HEK293 (cell line): Measurements from ENCODE around the gene LENEP.

Experiments used
- GLI2 ChIP-seq: fragments of 450-650 bp; formaldehyde crosslinking; IDR thresholded peaks from 2 replicates; pipeline ENCODE4; 2017; ENCODE audit warnings: missing biosample characterization, missing genetic modification characterization, low read depth, borderline replicate concordance
- GLIS1 ChIP-seq: fragments of 450-650 bp; formaldehyde crosslinking; IDR thresholded peaks from 2 replicates; pipeline ENCODE4 v1.5.1; 2016; ENCODE audit warnings: missing biosample characterization, missing genetic modification characterization
- HOXD13 ChIP-seq: sonication (generic); formaldehyde crosslinking; IDR thresholded peaks from 2 replicates; pipeline ENCODE4 v1.8.0; 2022; ENCODE audit warnings: missing genetic modification reagents, borderline replicate concordance
- ZFP41 ChIP-seq: fragments of 450-650 bp; formaldehyde crosslinking; IDR thresholded peaks from 2 replicates; pipeline ENCODE4 v1.5.1; 2016; ENCODE audit warnings: missing biosample characterization, missing genetic modification characterization, borderline replicate concordance
- ZNF2 ChIP-seq: fragments of 450-650 bp; formaldehyde crosslinking; IDR thresholded peaks from 2 replicates; pipeline ENCODE4 v1.5.1; 2016; ENCODE audit warnings: missing biosample characterization, missing genetic modification characterization
- ZNF274 ChIP-seq, 2 experiments: fragments of 200-500 bp in 1 of 2; fragments of 450-650 bp in 1 of 2; sonication (Bioruptor generic) in 1 of 2; formaldehyde crosslinking in 1 of 2; IDR thresholded peaks; 2 replicates each; pipeline versions ENCODE4 v1.5.1 to v1.6.1; 2014 to 2016; ENCODE audit warnings: borderline replicate concordance in 1 of 2, inconsistent platforms in 1 of 2, low read length in 1 of 2, missing biosample characterization in 1 of 2, missing genetic modification characterization in 1 of 2
- ZNF391 ChIP-seq: fragments of 450-650 bp; formaldehyde crosslinking; IDR thresholded peaks from 2 replicates; pipeline ENCODE4 v1.5.1; 2016; ENCODE audit warnings: low read depth, missing biosample characterization, missing genetic modification characterization, borderline replicate concordance
- ZNF423 ChIP-seq: fragments of 450-650 bp; formaldehyde crosslinking; IDR thresholded peaks from 2 replicates; pipeline ENCODE4 v1.5.1; 2016; ENCODE audit warnings: missing biosample characterization, missing genetic modification characterization
- ZNF473 ChIP-seq: fragments of 450-650 bp; formaldehyde crosslinking; IDR thresholded peaks from 2 replicates; pipeline ENCODE4 v1.5.1; 2017; ENCODE audit warnings: missing biosample characterization, missing genetic modification characterization
- ZNF529 ChIP-seq: fragments of 450-650 bp; formaldehyde crosslinking; IDR thresholded peaks from 2 replicates; pipeline ENCODE4 v1.5.1; 2017; ENCODE audit warnings: missing genetic modification characterization, missing biosample characterization; ENCODE audit not compliant: insufficient replicate concordance
- ZNF549 ChIP-seq: fragments of 450-650 bp; IDR thresholded peaks from 2 replicates; pipeline ENCODE4 v1.5.1; 2018; ENCODE audit warnings: missing biosample characterization, missing genetic modification characterization, mild to moderate bottlenecking, inconsistent platforms, moderate library complexity
- ZNF624 ChIP-seq: fragments of 450-650 bp; formaldehyde crosslinking; IDR thresholded peaks from 2 replicates; pipeline ENCODE4 v1.5.1; 2017; ENCODE audit warnings: missing biosample characterization, missing genetic modification characterization
- ZNF629 ChIP-seq: fragments of 450-650 bp; formaldehyde crosslinking; IDR thresholded peaks from 2 replicates; pipeline ENCODE4 v1.5.1; 2017; ENCODE audit warnings: missing biosample characterization, missing genetic modification characterization
- ZNF658 ChIP-seq: fragments of 450-650 bp; formaldehyde crosslinking; IDR thresholded peaks from 2 replicates; pipeline ENCODE4; 2016; ENCODE audit warnings: missing biosample characterization, missing genetic modification characterization
- ZNF701 ChIP-seq: fragments of 450-650 bp; formaldehyde crosslinking; IDR thresholded peaks from 2 replicates; pipeline ENCODE4 v1.5.1; 2016; ENCODE audit warnings: missing biosample characterization, missing genetic modification characterization
- ZNF776 ChIP-seq: fragments of 450-650 bp; formaldehyde crosslinking; IDR thresholded peaks from 2 replicates; pipeline ENCODE4 v1.5.0; 2017; ENCODE audit warnings: missing biosample characterization, missing genetic modification characterization, borderline replicate concordance
- ZNF830 ChIP-seq: fragments of 450-650 bp; IDR thresholded peaks from 2 replicates; pipeline ENCODE4 v1.5.0; 2018; ENCODE audit warnings: missing biosample characterization, missing genetic modification characterization, low read depth, mild to moderate bottlenecking, moderate library complexity
- TF ChIP-seq, protein P1 (sequence below): fragments of 450-650 bp; formaldehyde crosslinking; conservative IDR thresholded peaks from 2 replicates; pipeline ENCODE4 v1.5.1; 2016; ENCODE audit warnings: low read depth, missing biosample characterization, missing genetic modification characterization
- TF ChIP-seq, protein P2 (sequence below): fragments of 450-650 bp; formaldehyde crosslinking; IDR thresholded peaks from 2 replicates; pipeline ENCODE4 v1.5.1; 2016; ENCODE audit warnings: missing biosample characterization, missing genetic modification characterization
- TF ChIP-seq, protein P3 (sequence below): fragments of 450-650 bp; formaldehyde crosslinking; IDR thresholded peaks from 2 replicates; pipeline ENCODE4 v1.5.1; 2016; ENCODE audit warnings: missing biosample characterization, missing genetic modification characterization
- TF ChIP-seq, protein P4 (sequence below): fragments of 450-650 bp; formaldehyde crosslinking; IDR thresholded peaks from 2 replicates; pipeline ENCODE4 v1.5.1; 2016; ENCODE audit warnings: missing biosample characterization, missing genetic modification characterization
- TF ChIP-seq, protein P5 (sequence below): fragments of 450-650 bp; formaldehyde crosslinking; IDR thresholded peaks from 2 replicates; pipeline ENCODE4 v1.5.1; 2016; ENCODE audit warnings: missing biosample characterization, missing genetic modification characterization, low read depth
- TF ChIP-seq, protein P6 (sequence below): fragments of 450-650 bp; formaldehyde crosslinking; IDR thresholded peaks from 2 replicates; pipeline ENCODE4 v1.5.0; 2017; ENCODE audit warnings: missing biosample characterization, missing genetic modification characterization, borderline replicate concordance

LENEP gene

DNA sequence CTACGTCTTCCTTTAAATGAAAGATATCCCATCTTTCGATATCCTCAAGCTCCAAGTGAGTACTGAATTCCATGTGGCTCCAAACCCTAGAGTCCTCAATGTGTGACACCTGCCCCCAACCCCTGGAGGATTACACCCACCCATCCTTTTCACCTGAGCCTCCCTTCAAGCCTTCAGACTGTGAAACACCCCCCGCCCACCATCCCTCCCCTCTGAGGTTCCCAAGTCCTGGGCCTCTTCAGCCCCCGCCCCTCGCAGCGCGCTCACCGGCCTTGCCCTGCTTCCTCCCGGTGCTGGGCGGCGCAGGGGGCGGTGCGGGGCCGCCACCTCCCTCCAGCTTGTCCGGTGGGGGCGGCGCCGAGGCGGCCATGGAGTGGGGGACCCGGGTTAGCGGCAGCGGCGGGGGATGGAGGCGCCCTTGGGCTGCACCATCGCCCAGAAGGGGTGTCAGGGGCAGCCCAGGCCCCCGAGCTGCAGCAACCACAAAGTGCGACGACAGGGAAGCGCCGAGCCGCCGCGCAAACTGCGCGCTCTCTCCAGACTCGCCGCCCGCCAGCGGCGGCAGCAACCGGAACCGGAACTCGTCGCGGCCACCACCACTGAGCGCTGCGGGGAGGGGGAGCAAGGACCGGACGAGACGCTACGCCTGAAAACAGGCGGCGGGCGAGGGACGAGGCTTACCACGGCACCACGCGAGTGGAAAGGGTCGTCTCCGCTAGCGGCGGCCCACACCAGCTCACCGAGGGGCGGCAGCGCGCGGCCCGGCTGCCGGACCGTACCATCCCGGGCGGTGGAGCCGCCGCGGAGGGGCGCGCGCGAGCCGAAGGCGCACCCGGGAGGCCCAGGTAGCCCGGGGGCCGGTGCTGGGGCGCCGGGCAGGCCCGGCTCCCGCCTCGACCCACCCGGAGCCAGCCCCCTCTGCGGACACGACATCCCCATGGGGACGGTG is 31.9 kb upstream of the LENEP start, which contains the start of gene PYGO2 (continued):
- TF ChIP-seq ZNF529 (tag by site-specific recombination), result no peak
- TF ChIP-seq ZNF2 (tag by site-specific recombination), result peak; percentile 51; the same call in 1 of the 2 replicates
- TF ChIP-seq, protein P1, sequence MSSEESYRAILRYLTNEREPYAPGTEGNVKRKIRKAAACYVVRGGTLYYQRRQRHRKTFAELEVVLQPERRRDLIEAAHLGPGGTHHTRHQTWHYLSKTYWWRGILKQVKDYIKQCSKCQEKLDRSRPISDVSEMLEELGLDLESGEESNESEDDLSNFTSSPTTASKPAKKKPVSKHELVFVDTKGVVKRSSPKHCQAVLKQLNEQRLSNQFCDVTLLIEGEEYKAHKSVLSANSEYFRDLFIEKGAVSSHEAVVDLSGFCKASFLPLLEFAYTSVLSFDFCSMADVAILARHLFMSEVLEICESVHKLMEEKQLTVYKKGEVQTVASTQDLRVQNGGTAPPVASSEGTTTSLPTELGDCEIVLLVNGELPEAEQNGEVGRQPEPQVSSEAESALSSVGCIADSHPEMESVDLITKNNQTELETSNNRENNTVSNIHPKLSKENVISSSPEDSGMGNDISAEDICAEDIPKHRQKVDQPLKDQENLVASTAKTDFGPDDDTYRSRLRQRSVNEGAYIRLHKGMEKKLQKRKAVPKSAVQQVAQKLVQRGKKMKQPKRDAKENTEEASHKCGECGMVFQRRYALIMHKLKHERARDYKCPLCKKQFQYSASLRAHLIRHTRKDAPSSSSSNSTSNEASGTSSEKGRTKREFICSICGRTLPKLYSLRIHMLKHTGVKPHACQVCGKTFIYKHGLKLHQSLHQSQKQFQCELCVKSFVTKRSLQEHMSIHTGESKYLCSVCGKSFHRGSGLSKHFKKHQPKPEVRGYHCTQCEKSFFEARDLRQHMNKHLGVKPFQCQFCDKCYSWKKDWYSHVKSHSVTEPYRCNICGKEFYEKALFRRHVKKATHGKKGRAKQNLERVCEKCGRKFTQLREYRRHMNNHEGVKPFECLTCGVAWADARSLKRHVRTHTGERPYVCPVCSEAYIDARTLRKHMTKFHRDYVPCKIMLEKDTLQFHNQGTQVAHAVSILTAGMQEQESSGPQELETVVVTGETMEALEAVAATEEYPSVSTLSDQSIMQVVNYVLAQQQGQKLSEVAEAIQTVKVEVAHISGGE (tag by site-specific recombination), result peak; percentile 93
- TF ChIP-seq ZNF776, result no peak
- peak; percentile 55 for TF ChIP-seq ZNF629 (tag by site-specific recombination)
- TF ChIP-seq, protein P2, sequence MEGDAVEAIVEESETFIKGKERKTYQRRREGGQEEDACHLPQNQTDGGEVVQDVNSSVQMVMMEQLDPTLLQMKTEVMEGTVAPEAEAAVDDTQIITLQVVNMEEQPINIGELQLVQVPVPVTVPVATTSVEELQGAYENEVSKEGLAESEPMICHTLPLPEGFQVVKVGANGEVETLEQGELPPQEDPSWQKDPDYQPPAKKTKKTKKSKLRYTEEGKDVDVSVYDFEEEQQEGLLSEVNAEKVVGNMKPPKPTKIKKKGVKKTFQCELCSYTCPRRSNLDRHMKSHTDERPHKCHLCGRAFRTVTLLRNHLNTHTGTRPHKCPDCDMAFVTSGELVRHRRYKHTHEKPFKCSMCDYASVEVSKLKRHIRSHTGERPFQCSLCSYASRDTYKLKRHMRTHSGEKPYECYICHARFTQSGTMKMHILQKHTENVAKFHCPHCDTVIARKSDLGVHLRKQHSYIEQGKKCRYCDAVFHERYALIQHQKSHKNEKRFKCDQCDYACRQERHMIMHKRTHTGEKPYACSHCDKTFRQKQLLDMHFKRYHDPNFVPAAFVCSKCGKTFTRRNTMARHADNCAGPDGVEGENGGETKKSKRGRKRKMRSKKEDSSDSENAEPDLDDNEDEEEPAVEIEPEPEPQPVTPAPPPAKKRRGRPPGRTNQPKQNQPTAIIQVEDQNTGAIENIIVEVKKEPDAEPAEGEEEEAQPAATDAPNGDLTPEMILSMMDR (tag by site-specific recombination), result peak; percentile 87; the same call in 1 of the 2 replicates
- TF ChIP-seq ZNF391 (tag by site-specific recombination), result peak; percentile 18; the same call in 1 of the 2 replicates
- TF ChIP-seq ZNF549 (tag by site-specific recombination), result no peak
- no peak for TF ChIP-seq ZNF274 (IDR thresholded peaks at IDR 0.05; ENCODE audit: low read length)
- no peak for TF ChIP-seq ZNF274 (tag by site-specific recombination; IDR thresholded peaks at IDR 0.05; ENCODE audit: borderline replicate concordance)
- TF ChIP-seq ZNF830 (tag by site-specific recombination), result no peak
- no peak for TF ChIP-seq ZNF624 (tag by site-specific recombination)
- no peak for TF ChIP-seq ZNF473 (tag by site-specific recombination)
- TF ChIP-seq, protein P3, sequence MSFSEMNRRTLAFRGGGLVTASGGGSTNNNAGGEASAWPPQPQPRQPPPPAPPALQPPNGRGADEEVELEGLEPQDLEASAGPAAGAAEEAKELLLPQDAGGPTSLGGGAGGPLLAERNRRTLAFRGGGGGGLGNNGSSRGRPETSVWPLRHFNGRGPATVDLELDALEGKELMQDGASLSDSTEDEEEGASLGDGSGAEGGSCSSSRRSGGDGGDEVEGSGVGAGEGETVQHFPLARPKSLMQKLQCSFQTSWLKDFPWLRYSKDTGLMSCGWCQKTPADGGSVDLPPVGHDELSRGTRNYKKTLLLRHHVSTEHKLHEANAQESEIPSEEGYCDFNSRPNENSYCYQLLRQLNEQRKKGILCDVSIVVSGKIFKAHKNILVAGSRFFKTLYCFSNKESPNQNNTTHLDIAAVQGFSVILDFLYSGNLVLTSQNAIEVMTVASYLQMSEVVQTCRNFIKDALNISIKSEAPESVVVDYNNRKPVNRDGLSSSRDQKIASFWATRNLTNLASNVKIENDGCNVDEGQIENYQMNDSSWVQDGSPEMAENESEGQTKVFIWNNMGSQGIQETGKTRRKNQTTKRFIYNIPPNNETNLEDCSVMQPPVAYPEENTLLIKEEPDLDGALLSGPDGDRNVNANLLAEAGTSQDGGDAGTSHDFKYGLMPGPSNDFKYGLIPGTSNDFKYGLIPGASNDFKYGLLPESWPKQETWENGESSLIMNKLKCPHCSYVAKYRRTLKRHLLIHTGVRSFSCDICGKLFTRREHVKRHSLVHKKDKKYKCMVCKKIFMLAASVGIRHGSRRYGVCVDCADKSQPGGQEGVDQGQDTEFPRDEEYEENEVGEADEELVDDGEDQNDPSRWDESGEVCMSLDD (tag by site-specific recombination), result peak; percentile 74; the same call in 1 of the 2 replicates
- no peak for TF ChIP-seq ZNF423 (tag by site-specific recombination)
- TF ChIP-seq, protein P4, sequence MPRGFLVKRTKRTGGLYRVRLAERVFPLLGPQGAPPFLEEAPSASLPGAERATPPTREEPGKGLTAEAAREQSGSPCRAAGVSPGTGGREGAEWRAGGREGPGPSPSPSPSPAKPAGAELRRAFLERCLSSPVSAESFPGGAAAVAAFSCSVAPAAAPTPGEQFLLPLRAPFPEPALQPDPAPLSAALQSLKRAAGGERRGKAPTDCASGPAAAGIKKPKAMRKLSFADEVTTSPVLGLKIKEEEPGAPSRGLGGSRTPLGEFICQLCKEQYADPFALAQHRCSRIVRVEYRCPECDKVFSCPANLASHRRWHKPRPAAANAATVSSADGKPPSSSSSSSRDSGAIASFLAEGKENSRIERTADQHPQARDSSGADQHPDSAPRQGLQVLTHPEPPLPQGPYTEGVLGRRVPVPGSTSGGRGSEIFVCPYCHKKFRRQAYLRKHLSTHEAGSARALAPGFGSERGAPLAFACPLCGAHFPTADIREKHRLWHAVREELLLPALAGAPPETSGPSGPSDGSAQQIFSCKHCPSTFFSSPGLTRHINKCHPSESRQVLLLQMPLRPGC (tag by site-specific recombination), result peak; percentile 37; the same call in 1 of the 2 replicates
- TF ChIP-seq, protein P5, sequence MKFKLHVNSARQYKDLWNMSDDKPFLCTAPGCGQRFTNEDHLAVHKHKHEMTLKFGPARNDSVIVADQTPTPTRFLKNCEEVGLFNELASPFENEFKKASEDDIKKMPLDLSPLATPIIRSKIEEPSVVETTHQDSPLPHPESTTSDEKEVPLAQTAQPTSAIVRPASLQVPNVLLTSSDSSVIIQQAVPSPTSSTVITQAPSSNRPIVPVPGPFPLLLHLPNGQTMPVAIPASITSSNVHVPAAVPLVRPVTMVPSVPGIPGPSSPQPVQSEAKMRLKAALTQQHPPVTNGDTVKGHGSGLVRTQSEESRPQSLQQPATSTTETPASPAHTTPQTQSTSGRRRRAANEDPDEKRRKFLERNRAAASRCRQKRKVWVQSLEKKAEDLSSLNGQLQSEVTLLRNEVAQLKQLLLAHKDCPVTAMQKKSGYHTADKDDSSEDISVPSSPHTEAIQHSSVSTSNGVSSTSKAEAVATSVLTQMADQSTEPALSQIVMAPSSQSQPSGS, result no peak
- no peak for TF ChIP-seq ZNF701 (tag by site-specific recombination)
- TF ChIP-seq, protein P6, sequence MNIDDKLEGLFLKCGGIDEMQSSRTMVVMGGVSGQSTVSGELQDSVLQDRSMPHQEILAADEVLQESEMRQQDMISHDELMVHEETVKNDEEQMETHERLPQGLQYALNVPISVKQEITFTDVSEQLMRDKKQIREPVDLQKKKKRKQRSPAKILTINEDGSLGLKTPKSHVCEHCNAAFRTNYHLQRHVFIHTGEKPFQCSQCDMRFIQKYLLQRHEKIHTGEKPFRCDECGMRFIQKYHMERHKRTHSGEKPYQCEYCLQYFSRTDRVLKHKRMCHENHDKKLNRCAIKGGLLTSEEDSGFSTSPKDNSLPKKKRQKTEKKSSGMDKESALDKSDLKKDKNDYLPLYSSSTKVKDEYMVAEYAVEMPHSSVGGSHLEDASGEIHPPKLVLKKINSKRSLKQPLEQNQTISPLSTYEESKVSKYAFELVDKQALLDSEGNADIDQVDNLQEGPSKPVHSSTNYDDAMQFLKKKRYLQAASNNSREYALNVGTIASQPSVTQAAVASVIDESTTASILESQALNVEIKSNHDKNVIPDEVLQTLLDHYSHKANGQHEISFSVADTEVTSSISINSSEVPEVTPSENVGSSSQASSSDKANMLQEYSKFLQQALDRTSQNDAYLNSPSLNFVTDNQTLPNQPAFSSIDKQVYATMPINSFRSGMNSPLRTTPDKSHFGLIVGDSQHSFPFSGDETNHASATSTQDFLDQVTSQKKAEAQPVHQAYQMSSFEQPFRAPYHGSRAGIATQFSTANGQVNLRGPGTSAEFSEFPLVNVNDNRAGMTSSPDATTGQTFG (tag by site-specific recombination), result no peak
- TF ChIP-seq ZFP41 (tag by site-specific recombination), result no peak
- no peak for TF ChIP-seq ZNF658 (tag by site-specific recombination)
- TF ChIP-seq GLIS1, result peak; percentile 77; the same call in 1 of the 2 replicates
- TF ChIP-seq HOXD13, result no peak
- TF ChIP-seq GLI2 (tag by site-specific recombination), result no peak
